ENCODE measurements around the gene TMIGD1. TPM values are rescaled to one million over a fixed set of nuclear protein-coding genes. Genes with fewer than 3 reads are reported as not detected.

TMIGD1 gene
- total RNA-seq, 4 donors from 2014 or later: not detected

DNA sequence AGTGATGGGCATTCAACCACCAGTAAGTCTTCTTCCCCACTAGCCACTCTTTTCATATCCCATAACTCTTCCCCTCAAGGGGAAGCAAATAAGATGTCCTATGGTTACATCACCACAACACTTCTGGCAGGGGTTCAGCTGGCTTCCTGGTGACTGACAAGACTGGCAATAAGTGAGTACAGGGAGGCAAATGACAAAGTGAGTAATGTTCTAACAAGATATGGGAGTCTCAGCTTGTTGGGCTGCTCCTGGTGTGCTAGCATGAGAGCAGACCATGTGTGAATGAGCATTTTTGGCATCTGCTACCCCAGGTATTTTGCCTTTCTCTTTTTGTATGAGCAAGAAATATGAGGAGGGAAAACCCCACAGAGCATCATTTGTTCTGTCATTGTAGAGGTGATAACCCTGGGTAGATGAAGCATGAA, 9.9 kb downstream of the TMIGD1 start:
- H3K4me1 ChIP-seq: peaks cover 0 to 7% of the 10 kb centered on the region in 2 donors
- H3K9me3 ChIP-seq: no peaks in the 10 kb centered on the region
- TF ChIP-seq, protein P1, sequence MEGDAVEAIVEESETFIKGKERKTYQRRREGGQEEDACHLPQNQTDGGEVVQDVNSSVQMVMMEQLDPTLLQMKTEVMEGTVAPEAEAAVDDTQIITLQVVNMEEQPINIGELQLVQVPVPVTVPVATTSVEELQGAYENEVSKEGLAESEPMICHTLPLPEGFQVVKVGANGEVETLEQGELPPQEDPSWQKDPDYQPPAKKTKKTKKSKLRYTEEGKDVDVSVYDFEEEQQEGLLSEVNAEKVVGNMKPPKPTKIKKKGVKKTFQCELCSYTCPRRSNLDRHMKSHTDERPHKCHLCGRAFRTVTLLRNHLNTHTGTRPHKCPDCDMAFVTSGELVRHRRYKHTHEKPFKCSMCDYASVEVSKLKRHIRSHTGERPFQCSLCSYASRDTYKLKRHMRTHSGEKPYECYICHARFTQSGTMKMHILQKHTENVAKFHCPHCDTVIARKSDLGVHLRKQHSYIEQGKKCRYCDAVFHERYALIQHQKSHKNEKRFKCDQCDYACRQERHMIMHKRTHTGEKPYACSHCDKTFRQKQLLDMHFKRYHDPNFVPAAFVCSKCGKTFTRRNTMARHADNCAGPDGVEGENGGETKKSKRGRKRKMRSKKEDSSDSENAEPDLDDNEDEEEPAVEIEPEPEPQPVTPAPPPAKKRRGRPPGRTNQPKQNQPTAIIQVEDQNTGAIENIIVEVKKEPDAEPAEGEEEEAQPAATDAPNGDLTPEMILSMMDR (IDR thresholded peaks at IDR 0.05): no peak
- TF ChIP-seq POLR2A (IDR thresholded peaks at IDR 0.05): no peak
- H3K27me3 ChIP-seq: no peaks in the 10 kb centered on the region
- intact Hi-C loops (cut with DNase I): no loop called here
- H3K4me3 ChIP-seq (replicated peaks in 1 of 3): no peak overlapping the region
- no peak overlapping the region for H3K27ac ChIP-seq
- H3K36me3 ChIP-seq: no peaks in the 10 kb centered on the region
- DNase-seq: peak; percentile 27 to 45

DNA sequence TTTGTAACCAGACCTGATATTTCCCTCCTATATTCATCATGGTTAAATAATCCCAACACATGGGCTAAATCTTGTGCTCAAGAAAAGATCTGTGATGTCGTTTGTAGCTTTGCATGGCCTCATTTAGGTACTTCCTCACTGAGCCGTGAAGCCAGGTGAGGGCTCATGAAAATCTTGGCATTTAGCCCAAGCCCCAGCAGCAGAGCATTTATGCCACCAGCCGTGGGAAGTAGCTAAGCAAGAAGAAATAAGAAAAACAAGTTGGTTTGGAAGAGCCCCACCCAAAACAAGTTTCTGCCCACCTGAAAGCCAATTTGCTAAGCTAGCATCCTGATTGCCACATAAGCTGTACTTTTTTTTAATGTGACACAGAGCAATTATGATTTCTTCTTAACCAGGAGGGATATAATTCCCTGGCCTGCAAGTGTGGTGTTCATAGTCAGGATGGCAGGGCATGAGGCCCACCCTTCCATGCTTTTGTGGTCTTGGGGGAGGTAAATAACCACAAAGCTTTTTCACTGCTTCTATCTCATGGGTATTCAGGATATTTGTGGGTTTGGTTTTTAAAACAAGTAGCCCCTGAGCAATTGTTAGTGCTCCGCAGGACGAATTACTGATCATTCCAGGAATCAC, 10.5 kb downstream of the TMIGD1 start:
- intact Hi-C loops (cut with DNase I): no loop called here
- Histone ChIP-seq H3K27ac (no peak overlapping the region), H3K27me3 (no peaks in the 10 kb centered on the region), H3K4me1 (peaks cover 0 to 7% of the 10 kb centered on the region in 2 donors), H3K9me3 (no peaks in the 10 kb centered on the region), H3K4me3 (replicated peaks in 1 of 3) (no peak overlapping the region), H3K36me3 (no peaks in the 10 kb centered on the region)
- WGBS, 2 donors: 39 to 44% methylated on average over 5 of the region's 5 CpGs
- peak; percentile 70 to 71 for DNase-seq
- TF ChIP-seq, protein P1 (IDR thresholded peaks at IDR 0.05): no peak
- no peak for TF ChIP-seq POLR2A (IDR thresholded peaks at IDR 0.05)

DNA sequence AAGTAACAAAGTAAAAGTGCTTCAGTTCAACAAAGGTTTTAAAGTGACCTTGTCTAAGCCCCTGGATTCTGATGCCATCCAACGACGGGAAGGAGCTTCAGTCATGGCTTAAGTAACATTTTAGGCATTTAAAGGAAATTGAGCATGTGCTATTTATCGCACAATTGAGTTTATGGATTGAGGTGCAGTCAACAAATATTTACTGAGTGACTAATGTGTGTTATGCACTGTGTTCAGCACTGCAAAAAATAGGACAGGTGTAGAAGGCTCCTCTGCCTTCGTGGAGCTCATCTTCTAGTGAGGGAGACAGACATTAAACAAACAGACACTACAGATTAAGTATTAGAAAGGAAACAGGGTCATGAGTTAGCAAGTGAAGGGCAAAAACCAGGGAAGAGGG, 12.5 kb downstream of the TMIGD1 start:
- no peak for TF ChIP-seq POLR2A (IDR thresholded peaks at IDR 0.05)
- TF ChIP-seq, protein P1 (IDR thresholded peaks at IDR 0.05): no peak
- WGBS, 2 donors: 81 to 86% methylated on average over 4 of the region's 4 CpGs
- intact Hi-C loops (cut with DNase I): no loop called here
- no peaks in the 10 kb centered on the region for H3K36me3 ChIP-seq
- no peaks in the 10 kb centered on the region for H3K27me3 ChIP-seq
- H3K9me3 ChIP-seq: no peaks in the 10 kb centered on the region
- peaks cover 0 to 7% of the 10 kb centered on the region in 2 donors for H3K4me1 ChIP-seq
- no peak overlapping the region for H3K27ac ChIP-seq
- no peak for DNase-seq
- H3K4me3 ChIP-seq (replicated peaks in 1 of 3): no peak overlapping the region

DNA sequence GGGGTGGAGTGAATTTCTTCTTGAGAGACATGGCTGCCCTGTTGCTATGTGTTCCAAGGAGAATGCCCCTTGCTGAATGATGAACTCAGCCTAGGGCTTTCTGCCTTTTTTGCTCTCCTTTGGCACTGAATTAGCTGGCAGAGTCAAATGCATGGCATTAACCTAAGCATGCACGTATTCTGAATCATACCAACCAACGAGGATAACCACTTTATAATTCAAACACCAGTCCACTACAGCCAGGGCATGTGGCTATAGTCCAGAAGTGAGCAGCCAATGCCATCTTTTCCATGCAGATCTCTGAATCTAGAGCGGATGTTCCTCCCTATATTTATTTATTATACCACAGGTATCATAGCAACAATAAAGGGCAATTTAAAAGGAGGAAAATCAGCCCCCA, 15.7 kb downstream of the TMIGD1 start:
- TF ChIP-seq POLR2A (IDR thresholded peaks at IDR 0.05): no peak
- TF ChIP-seq, protein P1 (IDR thresholded peaks at IDR 0.05): no peak
- Histone ChIP-seq H3K4me1 (peaks cover 0 to 6% of the 10 kb centered on the region in 2 donors), H3K27me3 (no peaks in the 10 kb centered on the region), H3K27ac (no peak overlapping the region), H3K36me3 (no peaks in the 10 kb centered on the region), H3K4me3 (replicated peaks in 1 of 3) (no peak overlapping the region), H3K9me3 (no peaks in the 10 kb centered on the region)
- intact Hi-C loops (cut with DNase I): no loop called here
- WGBS, 2 donors: 38 to 44% methylated on average over 3 of the region's 3 CpGs
- DNase-seq: no peak

DNA sequence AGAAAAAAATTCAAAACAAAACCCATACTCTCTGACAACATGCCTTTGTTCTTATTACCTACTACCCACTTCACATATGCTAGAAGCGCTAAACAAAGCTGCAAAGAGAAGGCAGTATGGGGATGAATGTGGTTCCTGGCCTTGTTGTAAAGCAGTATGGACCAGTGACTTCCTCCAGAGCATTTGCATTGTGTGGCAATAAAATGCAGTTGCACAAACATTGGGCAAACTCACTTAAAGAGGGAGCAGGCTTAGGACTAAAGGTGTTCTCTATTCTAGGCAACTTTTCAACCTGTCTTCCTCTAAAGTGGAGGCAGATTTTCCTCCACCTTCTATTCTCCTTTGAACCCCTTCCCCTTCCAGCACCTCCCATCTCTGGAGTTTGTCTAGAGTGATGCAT, 17.1 kb downstream of the TMIGD1 start:
- WGBS, 2 donors: 88 to 100% methylated on average over 1 of the region's 1 CpG

More for the DNA sequence above, 17.1 kb downstream of the TMIGD1 start:
- Histone ChIP-seq H3K36me3 (no peaks in the 10 kb centered on the region), H3K4me3 (replicated peaks in 1 of 3) (no peak overlapping the region), H3K27ac (no peak overlapping the region), H3K27me3 (no peaks in the 10 kb centered on the region), H3K4me1 (no peaks in the 10 kb centered on the region), H3K9me3 (no peaks in the 10 kb centered on the region)
- no peak for TF ChIP-seq POLR2A (IDR thresholded peaks at IDR 0.05)
- TF ChIP-seq, protein P1 (IDR thresholded peaks at IDR 0.05): no peak
- intact Hi-C loops (cut with DNase I): no loop called here
- DNase-seq: no peak

All from thyroid gland (tissue), 4 donors.